HepG2 (cell line): ENCODE results near the gene ASB16. TPM values are rescaled to one million over a fixed set of nuclear protein-coding genes. Genes with fewer than 3 reads are reported as not detected.

ENCODE experiments used
- CBX1 ChIP-seq: IDR thresholded peaks from one replicate; pipeline ENCODE4 v1.6.1; 2016; ENCODE audit warnings: antibody characterized with exemption, low read depth
- ELF3 ChIP-seq: IDR thresholded peaks from 2 replicates; pipeline ENCODE4 v1.6.1; 2016; ENCODE audit warnings: missing genetic modification reagents, missing compliant biosample characterization
- ESRRA ChIP-seq: sonication (generic); formaldehyde crosslinking; IDR thresholded peaks from 2 replicates; pipeline ENCODE4 v1.5.1; 2020; ENCODE audit warnings: mild to moderate bottlenecking, low read depth, missing genetic modification reagents
- GABPB1 ChIP-seq: IDR thresholded peaks from 2 replicates; pipeline ENCODE4 v1.6.1; 2016; ENCODE audit warnings: mild to moderate bottlenecking, missing genetic modification reagents, moderate library complexity, missing compliant biosample characterization
- HNRNPK ChIP-seq: fragments of 200-400 bp; formaldehyde crosslinking; IDR thresholded peaks from 2 replicates; pipeline ENCODE4 v1.6.1; 2018; ENCODE audit warnings: low read length, low read depth, moderate library complexity, mild to moderate bottlenecking; ENCODE audit not compliant: poor library complexity, severe bottlenecking
- HOXA5 ChIP-seq: sonication (generic); formaldehyde crosslinking; IDR thresholded peaks from 2 replicates; pipeline ENCODE4 v1.4.0; 2020; ENCODE audit warnings: missing genetic modification reagents
- HOXD1 ChIP-seq: sonication (generic); formaldehyde crosslinking; IDR thresholded peaks from 2 replicates; pipeline ENCODE4 v1.5.0; 2020; ENCODE audit warnings: missing genetic modification reagents
- IRF2 ChIP-seq: IDR thresholded peaks from 2 replicates; pipeline ENCODE4 v1.6.1; 2018; ENCODE audit warnings: missing genetic modification reagents, missing compliant biosample characterization
- NCOA2 ChIP-seq: sonication (generic); formaldehyde crosslinking; IDR thresholded peaks from 2 replicates; pipeline ENCODE4 v1.8.0; 2022; ENCODE audit warnings: inconsistent platforms
- POGZ ChIP-seq: sonication (generic); formaldehyde crosslinking; IDR thresholded peaks from 2 replicates; pipeline ENCODE4 v1.4.0; 2020; ENCODE audit warnings: mild to moderate bottlenecking, missing genetic modification reagents
- PRPF4 ChIP-seq: fragments of 200-400 bp; formaldehyde crosslinking; IDR thresholded peaks from 2 replicates; pipeline ENCODE4 v1.6.1; 2016; ENCODE audit warnings: low read length, low read depth; ENCODE audit not compliant: poor library complexity, severe bottlenecking
- SAP130 ChIP-seq: IDR thresholded peaks from 2 replicates; pipeline ENCODE4 v1.6.1; 2016; ENCODE audit warnings: low read depth
- ZFP37 ChIP-seq: sonication (generic); formaldehyde crosslinking; IDR thresholded peaks from 2 replicates; pipeline ENCODE4 v1.4.0; 2020; ENCODE audit warnings: missing genetic modification reagents, borderline replicate concordance
- ZNF496 ChIP-seq: sonication (generic); formaldehyde crosslinking; IDR thresholded peaks from 2 replicates; pipeline ENCODE4 v1.8.1; 2023; ENCODE audit warnings: mild to moderate bottlenecking, moderate library complexity, missing genetic modification reagents; ENCODE audit not compliant: insufficient replicate concordance
- ZNF746 ChIP-seq: sonication (generic); formaldehyde crosslinking; IDR thresholded peaks from 2 replicates; pipeline ENCODE4 v1.8.0; 2022; ENCODE audit warnings: mild to moderate bottlenecking, missing genetic modification reagents
- polyA plus RNA-seq, 8 experiments: library from polyadenylated mRNA; depleted of rRNA in 3 of 8; stranded (reverse) in 7 of 8; unstranded in 1 of 8; fragments of >200 nt; fragmentation: Illumina TruSeq in 4 of 8; extraction: Trizol in 4 of 8; gene quantifications; 2 replicates each; pipeline versions ENCODE4 v1.2.1 to v1.2.3, GENCODE V29; 2011 to 2016; ENCODE audit warnings: low read depth in 4 of 8, missing spikeins in 1 of 8, mixed read lengths in 1 of 8; ENCODE audit not compliant: insufficient read depth in 1 of 8
- total RNA-seq, 5 experiments: library from RNA; depleted of rRNA; stranded (reverse); fragments of >200 nt; fragmentation: Illumina TruSeq; extraction: Trizol; gene quantifications; 2 replicates each; pipeline ENCODE4 v1.2.3, GENCODE V29; 2016; ENCODE audit warnings: low read depth in 1 of 5
- TF ChIP-seq, protein P1 (sequence below): sonication (generic); formaldehyde crosslinking; IDR thresholded peaks from 2 replicates; pipeline ENCODE4 v1.4.0; 2020; ENCODE audit warnings: missing genetic modification reagents
- TF ChIP-seq, protein P2 (sequence below): IDR thresholded peaks from 2 replicates; pipeline ENCODE4 v1.6.1; 2018; ENCODE audit warnings: missing genetic modification reagents
- TF ChIP-seq, protein P3 (sequence below): sonication (generic); formaldehyde crosslinking; IDR thresholded peaks from 2 replicates; pipeline ENCODE4 v1.5.1; 2020; ENCODE audit warnings: missing genetic modification reagents, mild to moderate bottlenecking, borderline replicate concordance
- TF ChIP-seq, protein P4 (sequence below): IDR thresholded peaks from 2 replicates; pipeline ENCODE4 v1.6.1; 2016; ENCODE audit warnings: mild to moderate bottlenecking
- TF ChIP-seq, protein P5 (sequence below): conservative IDR thresholded peaks from 2 replicates; pipeline ENCODE4 v1.6.1; 2018; ENCODE audit warnings: missing genetic modification reagents
- TF ChIP-seq, protein P6 (sequence below): sonication (generic); formaldehyde crosslinking; IDR thresholded peaks from 2 replicates; pipeline ENCODE4 v1.4.0; 2020; ENCODE audit warnings: missing genetic modification reagents

Gene ASB16
- total and polyA plus RNA-seq, 2 of the 13 experiments (the other 11 are each of a cell fraction or from before 2014, with no cell fraction given), result 0.07 TPM; not detected in 1

DNA sequence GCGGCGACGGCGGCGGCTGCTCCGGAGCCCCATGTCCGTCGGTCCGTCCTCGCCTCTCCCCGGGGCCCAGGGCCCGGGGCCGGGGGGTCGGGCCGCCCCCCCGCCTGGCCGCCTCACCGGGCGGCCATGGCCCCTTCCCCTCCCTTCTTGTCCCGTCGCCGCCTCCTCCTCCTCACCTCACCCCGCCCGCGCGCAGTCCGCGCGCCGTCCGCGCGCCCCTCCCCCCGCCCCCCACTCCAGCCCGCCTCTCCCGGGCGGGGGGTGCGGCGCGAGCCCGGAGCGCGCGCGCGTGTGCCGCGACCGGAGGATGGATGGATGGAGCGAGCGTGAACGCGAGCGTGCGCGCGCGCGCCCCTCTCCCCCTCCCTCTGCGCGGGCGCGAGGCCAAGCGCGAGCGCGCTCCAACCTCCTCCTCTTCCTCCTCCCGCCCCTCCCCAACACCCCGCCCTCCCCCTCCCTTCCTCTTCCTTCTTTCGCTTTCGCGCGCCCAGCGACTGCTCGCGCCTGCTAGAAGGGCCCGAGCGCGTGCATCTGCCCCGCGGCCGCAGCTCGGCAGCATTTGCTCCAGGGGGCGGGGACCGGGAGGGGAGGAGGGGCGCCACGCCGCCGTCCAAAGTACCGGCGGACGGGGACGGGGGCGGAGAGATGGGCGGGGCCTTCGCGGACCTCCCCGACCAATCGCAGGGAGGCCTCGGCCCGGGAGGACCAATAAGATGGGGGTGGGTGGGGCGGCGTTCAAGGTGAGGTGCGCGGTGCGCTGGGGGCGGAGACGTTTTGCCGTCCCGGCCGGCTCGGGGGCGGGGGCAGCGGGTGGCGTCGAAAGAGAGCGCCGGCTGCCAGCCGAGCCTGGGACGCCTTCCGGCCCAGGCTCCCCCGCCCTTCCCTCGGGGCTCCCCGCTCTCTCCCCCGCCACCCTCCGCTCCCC lies 29.3 kb downstream of the ASB16 start, which contains the start of gene ATXN7L3 (continued):
- TF ChIP-seq ESRRA (CRISPR knock-in tag) (no peak), POGZ (CRISPR knock-in tag) (peak; percentile 46; the same call in 1 of the 2 replicates), HOXA5 (CRISPR knock-in tag) (peak; percentile 62; the same call in 1 of the 2 replicates), ZFP37 (0 out of 2 replicates have a peak, but pooled peaks have one; percentile 11), IRF2 (CRISPR knock-in tag) (peak; percentile 41; the same call in 1 of the 2 replicates), HOXD1 (peak; percentile 83; the same call in 1 of the 2 replicates), NCOA2 (CRISPR knock-in tag) (peak; percentile 13; the same call in 1 of the 2 replicates), CBX1 (peak; percentile 69), ELF3 (CRISPR knock-in tag) (peak; percentile 9; the same call in 1 of the 2 replicates), SAP130 (CRISPR knock-in tag) (peak; percentile 74), ZNF746 (CRISPR knock-in tag) (no peak), ZNF496 (CRISPR knock-in tag) (no peak), PRPF4 (no peak), GABPB1 (CRISPR knock-in tag) (peak; percentile 93), HNRNPK (peak; percentile 98)
- TF ChIP-seq, protein P1, sequence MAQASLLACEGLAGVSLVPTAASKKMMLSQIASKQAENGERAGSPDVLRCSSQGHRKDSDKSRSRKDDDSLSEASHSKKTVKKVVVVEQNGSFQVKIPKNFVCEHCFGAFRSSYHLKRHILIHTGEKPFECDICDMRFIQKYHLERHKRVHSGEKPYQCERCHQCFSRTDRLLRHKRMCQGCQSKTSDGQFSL, result 0 out of 2 replicates have a peak, but pooled peaks have one; percentile 47
- TF ChIP-seq, protein P2, sequence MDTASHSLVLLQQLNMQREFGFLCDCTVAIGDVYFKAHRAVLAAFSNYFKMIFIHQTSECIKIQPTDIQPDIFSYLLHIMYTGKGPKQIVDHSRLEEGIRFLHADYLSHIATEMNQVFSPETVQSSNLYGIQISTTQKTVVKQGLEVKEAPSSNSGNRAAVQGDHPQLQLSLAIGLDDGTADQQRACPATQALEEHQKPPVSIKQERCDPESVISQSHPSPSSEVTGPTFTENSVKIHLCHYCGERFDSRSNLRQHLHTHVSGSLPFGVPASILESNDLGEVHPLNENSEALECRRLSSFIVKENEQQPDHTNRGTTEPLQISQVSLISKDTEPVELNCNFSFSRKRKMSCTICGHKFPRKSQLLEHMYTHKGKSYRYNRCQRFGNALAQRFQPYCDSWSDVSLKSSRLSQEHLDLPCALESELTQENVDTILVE (CRISPR knock-in tag), result peak; percentile 99
- TF ChIP-seq, protein P3, sequence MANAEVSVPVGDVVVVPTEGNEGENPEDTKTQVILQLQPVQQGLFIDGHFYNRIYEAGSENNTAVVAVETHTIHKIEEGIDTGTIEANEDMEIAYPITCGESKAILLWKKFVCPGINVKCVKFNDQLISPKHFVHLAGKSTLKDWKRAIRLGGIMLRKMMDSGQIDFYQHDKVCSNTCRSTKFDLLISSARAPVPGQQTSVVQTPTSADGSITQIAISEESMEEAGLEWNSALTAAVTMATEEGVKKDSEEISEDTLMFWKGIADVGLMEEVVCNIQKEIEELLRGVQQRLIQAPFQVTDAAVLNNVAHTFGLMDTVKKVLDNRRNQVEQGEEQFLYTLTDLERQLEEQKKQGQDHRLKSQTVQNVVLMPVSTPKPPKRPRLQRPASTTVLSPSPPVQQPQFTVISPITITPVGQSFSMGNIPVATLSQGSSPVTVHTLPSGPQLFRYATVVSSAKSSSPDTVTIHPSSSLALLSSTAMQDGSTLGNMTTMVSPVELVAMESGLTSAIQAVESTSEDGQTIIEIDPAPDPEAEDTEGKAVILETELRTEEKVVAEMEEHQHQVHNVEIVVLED (CRISPR knock-in tag), result peak; percentile 66; the same call in 1 of the 2 replicates
- TF ChIP-seq, protein P4, sequence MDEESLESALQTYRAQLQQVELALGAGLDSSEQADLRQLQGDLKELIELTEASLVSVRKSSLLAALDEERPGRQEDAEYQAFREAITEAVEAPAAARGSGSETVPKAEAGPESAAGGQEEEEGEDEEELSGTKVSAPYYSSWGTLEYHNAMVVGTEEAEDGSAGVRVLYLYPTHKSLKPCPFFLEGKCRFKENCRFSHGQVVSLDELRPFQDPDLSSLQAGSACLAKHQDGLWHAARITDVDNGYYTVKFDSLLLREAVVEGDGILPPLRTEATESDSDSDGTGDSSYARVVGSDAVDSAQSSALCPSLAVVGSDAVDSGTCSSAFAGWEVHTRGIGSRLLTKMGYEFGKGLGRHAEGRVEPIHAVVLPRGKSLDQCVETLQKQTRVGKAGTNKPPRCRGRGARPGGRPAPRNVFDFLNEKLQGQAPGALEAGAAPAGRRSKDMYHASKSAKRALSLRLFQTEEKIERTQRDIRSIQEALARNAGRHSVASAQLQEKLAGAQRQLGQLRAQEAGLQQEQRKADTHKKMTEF, result 0 out of 2 replicates have a peak, but pooled peaks have one; percentile 77
- TF ChIP-seq, protein P5, sequence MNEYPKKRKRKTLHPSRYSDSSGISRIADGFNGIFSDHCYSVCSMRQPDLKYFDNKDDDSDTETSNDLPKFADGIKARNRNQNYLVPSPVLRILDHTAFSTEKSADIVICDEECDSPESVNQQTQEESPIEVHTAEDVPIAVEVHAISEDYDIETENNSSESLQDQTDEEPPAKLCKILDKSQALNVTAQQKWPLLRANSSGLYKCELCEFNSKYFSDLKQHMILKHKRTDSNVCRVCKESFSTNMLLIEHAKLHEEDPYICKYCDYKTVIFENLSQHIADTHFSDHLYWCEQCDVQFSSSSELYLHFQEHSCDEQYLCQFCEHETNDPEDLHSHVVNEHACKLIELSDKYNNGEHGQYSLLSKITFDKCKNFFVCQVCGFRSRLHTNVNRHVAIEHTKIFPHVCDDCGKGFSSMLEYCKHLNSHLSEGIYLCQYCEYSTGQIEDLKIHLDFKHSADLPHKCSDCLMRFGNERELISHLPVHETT (CRISPR knock-in tag), result peak; percentile 95
- TF ChIP-seq, protein P6, sequence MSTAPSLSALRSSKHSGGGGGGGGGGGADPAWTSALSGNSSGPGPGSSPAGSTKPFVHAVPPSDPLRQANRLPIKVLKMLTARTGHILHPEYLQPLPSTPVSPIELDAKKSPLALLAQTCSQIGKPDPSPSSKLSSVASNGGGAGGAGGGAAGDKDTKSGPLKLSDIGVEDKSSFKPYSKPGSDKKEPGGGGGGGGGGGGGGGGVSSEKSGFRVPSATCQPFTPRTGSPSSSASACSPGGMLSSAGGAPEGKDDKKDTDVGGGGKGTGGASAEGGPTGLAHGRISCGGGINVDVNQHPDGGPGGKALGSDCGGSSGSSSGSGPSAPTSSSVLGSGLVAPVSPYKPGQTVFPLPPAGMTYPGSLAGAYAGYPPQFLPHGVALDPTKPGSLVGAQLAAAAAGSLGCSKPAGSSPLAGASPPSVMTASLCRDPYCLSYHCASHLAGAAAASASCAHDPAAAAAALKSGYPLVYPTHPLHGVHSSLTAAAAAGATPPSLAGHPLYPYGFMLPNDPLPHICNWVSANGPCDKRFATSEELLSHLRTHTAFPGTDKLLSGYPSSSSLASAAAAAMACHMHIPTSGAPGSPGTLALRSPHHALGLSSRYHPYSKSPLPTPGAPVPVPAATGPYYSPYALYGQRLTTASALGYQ (CRISPR knock-in tag), result peak; percentile 25; the same call in 1 of the 2 replicates
